Right lobe of liver (tissue), 6 donors: ENCODE data around the gene LIMS1. TPM values are rescaled to one million over a fixed set of nuclear protein-coding genes. Genes with fewer than 3 reads are reported as not detected.
"Not testable (repeated sequence)": the region's sequence is repeated elsewhere in the genome, so short reads cannot be mapped to it uniquely, and the experiment has no call there.

Experiments
- ATAC-seq, 4 donors: fragments of 200-7000 bp; cut with Tn5 transposase; one replicate each; pipeline ENCODE4 v1.9.1; 2020; ENCODE audit warnings: mild to moderate bottlenecking in 4 of 4, moderate library complexity in 4 of 4
- DNase-seq, 3 donors: peaks; one replicate each; pipeline ENCODE4 v3.0.0-alpha.2; 2020
- H3K27ac ChIP-seq, 3 donors: fragments of 200-600 bp; one replicate each; pipeline ENCODE4 v1.8.0; 2022
- H3K27me3 ChIP-seq, 2 donors: fragments of 200-600 bp; one replicate each; pipeline ENCODE4 v1.8.0; 2022
- H3K36me3 ChIP-seq, 4 donors: fragments of 200-600 bp; sonication (generic) in 1 of 4; one replicate each; pipeline versions ENCODE4 v1.5.1 to v1.8.0; 2017 to 2022; ENCODE audit warnings: control low read depth in 1 of 4
- H3K4me1 ChIP-seq, 4 donors: fragments of 200-600 bp; sonication (generic) in 1 of 4; one replicate each; pipeline versions ENCODE4 v1.5.1 to v1.8.0; 2017 to 2022; ENCODE audit warnings: control low read depth in 1 of 4
- H3K4me3 ChIP-seq, 3 donors: fragments of 200-600 bp; one replicate each; pipeline ENCODE4 v1.8.0; 2022
- H3K9me3 ChIP-seq, 4 donors: fragments of 200-600 bp; sonication (generic) in 1 of 4; one replicate each; pipeline versions ENCODE4 v1.5.1 to v1.8.0; 2017 to 2022; ENCODE audit warnings: control low read depth in 1 of 4
- POLR2A ChIP-seq: fragments of 450-650 bp; IDR thresholded peaks from one replicate; pipeline ENCODE4 v1.6.1; 2017; ENCODE audit warnings: antibody characterized with exemption, mild to moderate bottlenecking
- WGBS: methylation state at CpG from one replicate; pipeline ENCODE4 v1.1.6; 2018; ENCODE audit warnings: low coverage, low lambda C conversion rate; ENCODE audit not compliant: insufficient coverage; ENCODE audit errors: missing lambda C conversion rate; 5-methylcytosine and 5-hydroxymethylcytosine counted together
- intact Hi-C, 2 donors: fragments of 100-400 bp; cut with DNase I; formaldehyde crosslinking; loops; one replicate each; pipeline versions ENCODE4 v1.11.2 to v1.14.1; 2022
- total RNA-seq, 6 experiments: library from RNA; depleted of rRNA in 2 of 6; stranded (reverse); fragments of >200 nt in 2 of 6; fragmentation: NEBNext Ultra II Directional in 3 of 6; extraction: Animal tissue kit (Norgen Biotek cat#: 25700) in 3 of 6; gene quantifications; one replicate each; pipeline versions ENCODE4 v1.1.0 to v1.2.4, GENCODE V29; 2016 to 2023
- TF ChIP-seq, protein P1 (sequence below), 4 donors: fragments of 200-600 bp in 3 of 4; fragments of 450-650 bp in 1 of 4; IDR thresholded peaks; one replicate each; pipeline versions ENCODE4 v1.5.1 to v1.8.0; 2016 to 2022; ENCODE audit warnings: antibody characterized with exemption in 4 of 4, mild to moderate bottlenecking in 2 of 4
- donor health status: DM: no; HTN: yes; CAD: no.
- donor health status: DM: no; HTN: no; CAD: no.
- donor health status: DM: no; HTN: no; CAD: no.
- donor health status: DM: no; HTN: yes; CAD: no.
- donor health status: DM: no; HTN: yes; CAD: no.

The LIMS1 gene
- total RNA-seq, 6 experiments from 2014 or later, result 15.7 to 33.0 (median 18.7) TPM

DNA sequence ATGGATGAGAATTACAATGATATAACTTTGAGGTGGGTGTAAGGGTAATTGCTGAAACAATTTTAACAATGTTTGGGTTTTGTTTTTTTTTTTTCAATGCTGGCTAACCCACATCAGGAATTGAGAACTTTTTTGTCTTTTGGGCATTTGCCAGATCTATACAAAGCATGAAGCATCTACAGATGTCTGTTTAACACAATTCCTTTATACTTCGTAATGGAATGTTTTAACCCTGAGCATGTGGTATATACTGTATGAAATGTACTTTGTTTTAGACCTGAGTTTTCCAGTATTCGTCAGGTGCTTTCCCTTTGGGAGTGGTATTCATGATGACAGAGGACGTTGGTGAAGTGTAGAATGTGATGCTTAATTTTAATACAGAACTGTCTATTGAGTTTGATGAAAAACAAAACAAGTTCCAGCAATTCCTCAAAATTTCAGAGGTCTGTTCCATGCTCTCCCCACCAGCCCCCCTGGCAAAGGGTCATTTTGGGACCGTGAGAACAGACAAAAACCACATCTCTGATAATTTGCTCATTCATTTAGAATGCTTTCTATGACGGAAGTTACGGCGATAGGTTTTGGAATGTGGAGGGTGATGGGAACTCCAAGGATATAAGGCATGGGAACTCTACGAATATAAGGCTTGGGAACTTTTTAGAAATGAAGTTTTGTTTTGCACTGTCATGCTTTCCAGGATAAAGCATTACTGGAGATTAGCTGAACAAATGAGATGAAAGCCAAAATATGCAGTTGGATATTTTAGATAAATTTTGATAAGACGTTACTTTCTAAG, 14.1 kb downstream of the LIMS1 start:
- no peaks in the 10 kb centered on the region for H3K27me3 ChIP-seq
- peaks cover 0 to 9% (median 3%) of the 10 kb centered on the region in 4 donors for H3K4me1 ChIP-seq
- H3K27ac ChIP-seq, result no peak overlapping the region
- no peak overlapping the region for H3K4me3 ChIP-seq
- DNase-seq, result no peak
- 76% methylated on average over 9 of the region's 9 CpGs for WGBS
- ATAC-seq, result no peak
- TF ChIP-seq, protein P1, sequence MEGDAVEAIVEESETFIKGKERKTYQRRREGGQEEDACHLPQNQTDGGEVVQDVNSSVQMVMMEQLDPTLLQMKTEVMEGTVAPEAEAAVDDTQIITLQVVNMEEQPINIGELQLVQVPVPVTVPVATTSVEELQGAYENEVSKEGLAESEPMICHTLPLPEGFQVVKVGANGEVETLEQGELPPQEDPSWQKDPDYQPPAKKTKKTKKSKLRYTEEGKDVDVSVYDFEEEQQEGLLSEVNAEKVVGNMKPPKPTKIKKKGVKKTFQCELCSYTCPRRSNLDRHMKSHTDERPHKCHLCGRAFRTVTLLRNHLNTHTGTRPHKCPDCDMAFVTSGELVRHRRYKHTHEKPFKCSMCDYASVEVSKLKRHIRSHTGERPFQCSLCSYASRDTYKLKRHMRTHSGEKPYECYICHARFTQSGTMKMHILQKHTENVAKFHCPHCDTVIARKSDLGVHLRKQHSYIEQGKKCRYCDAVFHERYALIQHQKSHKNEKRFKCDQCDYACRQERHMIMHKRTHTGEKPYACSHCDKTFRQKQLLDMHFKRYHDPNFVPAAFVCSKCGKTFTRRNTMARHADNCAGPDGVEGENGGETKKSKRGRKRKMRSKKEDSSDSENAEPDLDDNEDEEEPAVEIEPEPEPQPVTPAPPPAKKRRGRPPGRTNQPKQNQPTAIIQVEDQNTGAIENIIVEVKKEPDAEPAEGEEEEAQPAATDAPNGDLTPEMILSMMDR (IDR thresholded peaks at IDR 0.05), result no peak
- no peak for TF ChIP-seq POLR2A
- H3K36me3 ChIP-seq, result no peaks in the 10 kb centered on the region
- no peaks in the 10 kb centered on the region for H3K9me3 ChIP-seq
- intact Hi-C loops, result no loop called here

DNA sequence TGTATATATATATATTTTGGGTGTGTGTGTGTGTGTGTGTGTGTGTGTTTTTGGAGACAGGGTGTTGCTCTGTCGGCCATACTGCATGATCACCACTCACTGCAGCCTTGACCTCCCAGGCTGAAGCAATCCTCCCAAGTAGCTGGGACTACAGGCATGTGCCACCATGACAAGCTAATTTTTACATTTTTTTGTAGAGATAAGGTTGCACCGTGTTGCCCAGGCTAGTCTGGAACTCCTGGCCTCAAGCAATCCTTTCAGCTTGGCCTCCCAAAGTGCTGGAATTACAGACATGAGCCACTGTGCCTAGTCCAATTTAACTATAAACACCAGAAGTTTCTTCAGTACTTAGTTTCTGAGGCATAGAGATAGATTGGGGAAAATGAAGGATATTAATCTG, 18.3 kb downstream of the LIMS1 start:
- H3K4me3 ChIP-seq, result no peak overlapping the region
- TF ChIP-seq, protein P1 (IDR thresholded peaks at IDR 0.05), result no peak
- TF ChIP-seq POLR2A, result no peak
- H3K4me1 ChIP-seq, result peaks cover 0 to 13% (median 4%) of the 10 kb centered on the region in 4 donors

DNA sequence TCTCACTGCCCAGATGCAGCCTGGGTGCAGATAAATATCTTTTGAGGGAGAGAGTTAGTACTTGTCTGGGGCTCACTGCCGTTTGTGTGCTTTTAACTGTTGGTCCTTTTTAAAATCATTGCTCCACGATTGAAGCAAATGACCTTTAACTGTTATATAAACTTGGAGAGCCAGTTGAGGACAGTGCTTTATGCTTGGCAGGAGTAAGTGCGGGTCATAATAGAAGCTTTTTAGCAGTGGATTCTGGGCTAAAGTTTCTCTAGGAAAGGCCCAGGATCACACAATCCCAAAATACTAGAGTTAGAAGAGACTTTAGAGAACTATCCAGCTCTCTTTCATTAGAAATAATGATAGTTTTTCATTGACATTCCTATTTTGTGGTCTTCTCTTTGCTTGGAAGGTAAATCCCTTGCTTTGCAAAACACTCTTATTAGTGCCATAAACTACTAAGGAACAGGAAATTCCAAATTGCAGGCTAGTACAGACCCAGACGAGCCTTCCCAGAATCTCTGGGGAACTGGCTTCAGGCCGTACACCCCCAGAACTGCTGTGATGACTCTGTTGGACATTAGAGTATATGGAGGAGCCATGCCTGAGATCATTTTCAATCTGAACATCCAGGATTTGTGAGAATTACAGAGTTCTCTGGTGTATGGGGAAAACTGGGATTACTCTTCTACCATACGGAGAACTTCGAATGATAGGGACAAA, 19.1 kb downstream of the LIMS1 start:
- intact Hi-C loops, result no loop called here
- no peak for TF ChIP-seq POLR2A
- TF ChIP-seq, protein P1 (IDR thresholded peaks at IDR 0.05), result no peak
- H3K4me1 ChIP-seq, result peaks cover 0 to 13% (median 4%) of the 10 kb centered on the region in 4 donors
- peak overlapping the region in 2 of 3 donors; percentile 52 for H3K27ac ChIP-seq
- no peak for DNase-seq
- H3K9me3 ChIP-seq, result no peaks in the 10 kb centered on the region
- peak; percentile 53 to 93 (median 76) for ATAC-seq
- H3K36me3 ChIP-seq, result no peaks in the 10 kb centered on the region
- no peak overlapping the region for H3K4me3 ChIP-seq
- WGBS, result 48% methylated on average over 7 of the region's 7 CpGs
- H3K27me3 ChIP-seq, result no peaks in the 10 kb centered on the region

More for the DNA sequence above, 18.3 kb downstream of the LIMS1 start:
- H3K27ac ChIP-seq, result peak overlapping the region in 2 of 3 donors; percentile 52
- H3K27me3 ChIP-seq, result no peaks in the 10 kb centered on the region
- no peaks in the 10 kb centered on the region for H3K36me3 ChIP-seq
- peak in 1 of 4 donors; percentile 17 for ATAC-seq
- DNase-seq, result no peak
- no peaks in the 10 kb centered on the region for H3K9me3 ChIP-seq
- intact Hi-C loops, result no loop called here
- WGBS, result 70% methylated on average over 2 of the region's 2 CpGs

DNA sequence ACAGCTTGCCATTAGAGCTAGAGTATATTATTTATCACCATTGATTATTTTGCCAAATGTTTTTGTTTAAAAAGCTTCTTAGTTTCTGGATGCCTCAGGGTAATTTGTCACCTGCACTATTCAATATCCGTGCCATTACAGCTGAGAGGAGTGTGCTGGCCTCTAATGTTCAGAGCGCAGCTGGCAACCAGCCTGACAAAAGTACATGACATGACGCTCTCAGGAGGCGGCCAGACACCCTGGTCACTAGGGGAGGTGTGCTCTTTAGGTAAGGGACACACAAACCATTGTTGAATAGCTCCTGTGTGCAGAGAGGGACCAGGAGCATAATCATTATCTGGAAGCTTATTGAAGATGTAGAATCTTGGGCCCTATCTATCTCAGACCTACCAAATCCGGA, 20.3 kb downstream of the LIMS1 start:
- Histone ChIP-seq H3K4me1 (peaks cover 0 to 13% (median 4%) of the 10 kb centered on the region in 4 donors), H3K36me3 (no peaks in the 10 kb centered on the region), H3K27ac (no peak overlapping the region), H3K4me3 (no peak overlapping the region), H3K9me3 (no peaks in the 10 kb centered on the region), H3K27me3 (no peaks in the 10 kb centered on the region)
- ATAC-seq, result peak in 1 of 4 donors; percentile 19
- intact Hi-C loops, result no loop called here
- no peak for DNase-seq
- TF ChIP-seq POLR2A, result no peak
- 69% methylated on average over 4 of the region's 5 CpGs for WGBS

DNA sequence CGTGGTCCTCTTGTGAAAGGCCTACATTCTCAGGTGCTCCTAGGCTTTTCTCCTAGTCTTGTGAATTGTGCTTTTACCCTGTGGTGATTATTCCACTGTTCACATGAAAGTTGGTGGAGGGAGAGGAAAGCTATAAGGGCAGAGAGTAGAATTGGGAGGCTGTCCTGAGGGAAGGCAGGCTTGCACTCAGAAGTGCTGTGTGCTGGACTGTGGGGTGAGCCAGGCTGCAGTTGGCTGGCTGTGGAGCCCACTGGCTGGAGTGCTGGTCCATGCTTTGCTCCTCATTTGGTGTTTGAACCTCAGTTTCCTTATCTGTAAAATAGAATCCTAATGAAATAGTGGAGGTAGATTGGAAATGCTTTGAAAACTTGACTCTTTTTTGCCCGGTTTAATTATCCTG, 21.3 kb downstream of the LIMS1 start:
- Histone ChIP-seq H3K4me3 (no peak overlapping the region), H3K36me3 (no peaks in the 10 kb centered on the region), H3K9me3 (no peaks in the 10 kb centered on the region), H3K27ac (no peak overlapping the region), H3K27me3 (no peaks in the 10 kb centered on the region), H3K4me1 (peaks cover 0 to 13% (median 4%) of the 10 kb centered on the region in 4 donors)
- WGBS, result 85% methylated on average over 2 of the region's 2 CpGs
- ATAC-seq, result peak in 1 of 4 donors; percentile 29
- intact Hi-C loops, result no loop called here
- TF ChIP-seq, protein P1 (IDR thresholded peaks at IDR 0.05), result no peak
- TF ChIP-seq POLR2A, result no peak
- DNase-seq, result no peak

DNA sequence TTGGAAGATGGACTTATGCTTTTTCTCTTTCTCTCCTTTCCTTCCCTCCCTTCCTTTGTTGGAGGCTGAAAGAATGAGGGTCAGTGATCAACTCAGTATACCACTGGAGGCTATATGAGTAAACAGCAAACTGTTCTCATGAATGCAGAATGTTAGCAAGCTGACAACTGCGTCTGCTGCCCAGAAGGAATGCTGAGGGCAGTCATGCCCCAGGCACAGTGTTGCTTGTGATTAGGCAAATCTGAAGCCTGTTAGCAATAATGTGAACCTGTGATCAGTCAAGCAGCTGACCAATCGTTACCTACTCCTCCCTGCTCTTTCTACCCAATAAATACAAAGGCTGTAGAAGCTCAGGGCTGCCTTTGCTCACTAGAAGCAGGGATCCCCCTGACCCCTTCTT, 22.3 kb downstream of the LIMS1 start:
- H3K27me3 ChIP-seq, H3K36me3 ChIP-seq, DNase-seq, H3K4me3 ChIP-seq, H3K9me3 ChIP-seq, intact Hi-C loops, H3K27ac ChIP-seq, ATAC-seq: not testable (repeated sequence)
- 100% methylated on average over 1 of the region's 2 CpGs for WGBS
- H3K4me1 ChIP-seq, result peaks cover 0 to 13% (median 4%) of the 10 kb centered on the region in 4 donors
